Fibroblast of peridontal ligament (primary cell): ENCODE measurements around the gene PPP3R1.

Source experiments
- DNase-seq: peaks from one replicate; pipeline ENCODE4 v3.0.0-alpha.2; 2010; ENCODE audit errors: extremely low read depth

The PPP3R1 gene

DNA sequence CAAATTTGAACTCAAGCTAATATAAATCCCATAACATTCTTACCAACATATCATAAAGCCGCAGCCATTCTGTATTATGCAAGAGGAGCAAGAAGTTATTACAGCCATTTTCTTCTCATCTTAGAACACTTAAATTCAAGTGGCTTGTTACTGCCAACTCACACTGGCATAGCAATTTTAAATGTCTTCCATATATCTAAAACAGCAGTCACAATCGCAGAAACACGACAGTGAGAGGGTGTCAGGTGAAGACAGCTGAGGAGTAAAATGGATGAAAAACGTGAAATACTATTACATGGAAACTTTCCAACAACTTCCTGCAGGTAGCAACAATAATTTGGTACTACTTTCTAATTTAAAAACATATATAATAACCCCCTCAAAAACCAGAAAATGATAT is 17.9 kb downstream of the PPP3R1 start:
- no peak for DNase-seq

GRCh38 chr2:68231061-68231372 is 21.3 kb downstream of the PPP3R1 start:
- no peak for DNase-seq

DNA sequence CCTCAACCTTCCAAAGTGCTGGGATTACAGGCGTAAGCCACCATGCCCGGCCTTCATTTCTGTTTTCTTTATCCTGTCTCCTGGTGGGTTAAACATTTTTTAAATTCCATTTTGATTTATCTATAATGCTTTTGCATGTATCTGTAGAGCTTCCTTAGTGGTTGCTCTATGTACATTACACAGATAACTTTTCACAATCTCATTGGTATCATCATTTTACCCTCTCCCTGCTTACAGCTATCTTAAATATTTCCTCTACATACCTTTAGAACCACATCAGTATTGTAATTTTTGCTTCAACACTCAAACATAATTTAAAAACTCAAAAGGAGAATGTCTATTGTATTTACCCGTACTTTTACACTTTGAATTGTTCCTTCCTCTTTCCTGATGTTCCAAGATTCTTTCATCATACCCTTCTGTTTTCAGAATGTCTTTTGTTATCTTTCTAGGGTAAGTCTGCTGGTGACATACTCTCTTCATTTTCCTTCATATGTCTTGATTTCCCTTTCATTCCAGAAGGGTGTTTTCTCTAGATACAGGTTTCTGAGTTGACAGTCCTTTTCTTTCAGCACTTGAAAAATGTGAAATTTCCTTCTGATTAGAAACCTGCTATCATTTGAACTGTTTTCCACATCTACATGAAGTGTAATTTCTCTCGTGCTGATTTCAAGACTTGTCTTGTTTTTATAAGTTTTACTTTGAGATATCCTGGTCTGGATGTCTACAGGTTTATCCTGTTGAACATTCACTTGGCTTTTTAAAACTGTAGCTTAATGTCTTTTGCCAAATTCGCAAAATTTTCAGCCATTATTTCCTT is 21.9 kb downstream of the PPP3R1 start:
- DNase-seq = no peak

DNA sequence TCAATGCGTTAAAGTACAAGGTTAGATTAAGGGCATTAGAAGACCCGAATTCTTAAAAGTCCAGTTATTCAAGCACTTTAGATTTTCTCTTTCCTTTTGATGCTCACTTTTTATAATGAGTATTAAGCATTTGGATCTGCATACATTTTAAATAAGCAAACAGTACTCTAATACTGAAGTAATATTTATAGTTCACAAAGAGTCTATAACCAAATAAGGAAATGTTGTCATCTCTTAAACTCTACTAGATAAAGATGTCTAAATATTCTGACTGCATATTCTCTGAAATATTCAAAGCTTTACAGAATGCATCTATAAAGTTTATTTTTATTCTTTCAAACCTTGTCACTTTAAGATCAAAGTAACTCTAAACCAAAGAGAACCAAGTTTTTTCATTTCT is 25.5 kb downstream of the PPP3R1 start:
- DNase-seq = no peak

GRCh38 chr2:68225119-68225632 is 27.2 kb downstream of the PPP3R1 start:
- no peak for DNase-seq

DNA sequence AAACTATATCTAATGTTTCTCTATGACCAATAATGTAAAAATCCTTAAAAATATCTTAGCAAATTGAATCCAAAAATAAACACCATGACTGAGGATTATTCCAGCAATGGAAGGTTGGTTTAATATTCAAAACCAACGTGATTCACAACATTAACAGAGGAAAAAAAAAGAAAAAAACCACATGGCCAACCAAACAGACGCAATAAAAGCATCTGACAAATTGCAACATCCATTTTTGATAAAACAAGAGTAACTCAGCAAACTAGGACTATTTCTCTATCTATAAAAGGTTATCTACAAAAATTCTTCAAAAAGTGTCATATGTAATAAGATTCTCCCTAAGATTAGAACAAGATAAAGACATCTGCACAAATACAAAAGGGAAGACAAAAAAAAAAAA is 28.9 kb downstream of the PPP3R1 start:
- peak; percentile 40 for DNase-seq

GRCh38 chr2:68222287-68222686 is 30.0 kb downstream of the PPP3R1 start:
- DNase-seq = no peak

DNA sequence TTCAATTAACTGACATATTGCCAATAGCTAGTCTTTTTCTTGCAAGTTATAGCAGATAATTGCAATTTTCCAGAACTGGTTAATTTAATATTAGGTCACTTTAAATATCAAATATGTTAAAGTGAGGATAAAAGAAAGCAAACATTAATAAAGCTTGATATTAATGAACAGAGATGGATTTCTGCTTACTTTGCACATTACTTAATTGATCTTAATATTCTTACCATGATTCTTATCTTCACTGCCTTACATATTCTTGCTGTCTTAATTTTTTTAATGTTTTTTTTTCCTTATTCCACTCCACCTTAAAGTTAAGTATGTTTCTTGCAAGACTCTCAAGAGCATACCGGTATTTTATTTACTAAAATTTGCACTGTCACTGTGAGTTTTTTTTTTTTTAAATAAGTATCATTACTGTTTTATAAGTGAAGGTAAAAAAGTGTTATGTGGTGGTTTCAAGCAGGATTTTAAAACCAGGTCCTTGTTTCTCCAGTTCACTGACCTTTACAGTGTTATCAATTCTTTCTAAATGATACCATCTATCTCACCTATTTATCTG is 33.9 kb downstream of the PPP3R1 start:
- no peak for DNase-seq

DNA sequence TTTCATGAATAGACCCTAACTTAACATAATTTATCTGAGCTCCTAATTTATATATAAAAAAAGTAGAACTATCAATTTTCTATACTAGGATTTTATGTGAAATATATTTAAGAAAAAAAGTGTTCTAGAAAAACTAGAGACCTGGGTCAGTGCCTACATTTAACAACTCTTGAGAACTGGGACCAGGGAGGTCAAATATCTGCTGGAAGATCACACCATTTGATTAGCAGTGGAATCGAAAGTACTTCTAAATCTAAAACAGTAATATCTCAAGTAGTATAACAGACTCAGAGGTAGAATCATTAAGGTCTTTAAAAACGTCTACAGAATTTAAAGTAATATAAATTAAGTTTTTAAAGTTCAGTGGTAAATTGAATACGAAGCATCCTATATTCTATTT is 34.6 kb downstream of the PPP3R1 start:
- no peak for DNase-seq

DNA sequence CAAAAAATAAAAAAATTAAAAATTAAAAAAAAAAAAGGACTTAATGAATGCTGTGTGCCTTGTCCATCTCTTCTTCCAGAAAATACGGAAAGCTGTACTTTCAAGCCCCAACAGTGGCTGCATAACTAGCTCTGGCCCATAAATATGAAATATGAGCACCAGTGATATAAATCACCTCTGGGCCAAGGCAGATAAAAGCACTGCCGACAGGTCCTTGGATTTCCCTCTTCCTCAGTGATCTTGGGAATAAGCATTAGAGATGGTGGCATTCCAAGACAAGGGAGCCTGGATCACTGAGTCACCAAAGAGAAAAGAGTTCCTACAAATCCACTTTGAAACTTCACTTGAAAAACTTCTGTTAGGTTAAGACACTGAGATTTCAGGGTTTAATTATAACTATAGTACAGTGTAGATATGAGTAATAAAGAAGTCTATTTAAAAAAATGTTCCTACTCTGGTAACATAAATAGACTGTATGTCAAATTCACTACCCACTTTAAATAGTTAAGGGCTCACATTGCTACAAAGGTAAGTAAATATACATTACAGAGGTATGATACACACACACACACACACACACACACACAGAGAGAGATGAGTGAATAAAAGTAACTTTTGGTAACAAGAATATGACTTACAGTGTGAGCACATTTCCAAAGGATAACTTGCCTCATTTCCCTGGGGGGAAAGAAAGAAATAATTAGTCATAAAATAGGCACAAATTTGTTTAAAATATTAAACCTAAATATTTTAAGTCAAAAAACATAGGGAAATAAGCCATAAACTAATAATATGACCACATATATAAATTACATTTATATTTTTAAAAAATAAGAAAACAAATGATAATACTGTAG is 35.6 kb downstream of the PPP3R1 start:
- no peak for DNase-seq

GRCh38 chr2:68214381-68214780 is 38.0 kb downstream of the PPP3R1 start:
- DNase-seq = no peak

- no peak for DNase-seq
Measured at GRCh38 chr2:68206793-68207192, 45.5 kb downstream of the PPP3R1 start.

GRCh38 chr2:68203587-68203986 is 48.7 kb downstream of the PPP3R1 start:
- peak; percentile 14 for DNase-seq

DNA sequence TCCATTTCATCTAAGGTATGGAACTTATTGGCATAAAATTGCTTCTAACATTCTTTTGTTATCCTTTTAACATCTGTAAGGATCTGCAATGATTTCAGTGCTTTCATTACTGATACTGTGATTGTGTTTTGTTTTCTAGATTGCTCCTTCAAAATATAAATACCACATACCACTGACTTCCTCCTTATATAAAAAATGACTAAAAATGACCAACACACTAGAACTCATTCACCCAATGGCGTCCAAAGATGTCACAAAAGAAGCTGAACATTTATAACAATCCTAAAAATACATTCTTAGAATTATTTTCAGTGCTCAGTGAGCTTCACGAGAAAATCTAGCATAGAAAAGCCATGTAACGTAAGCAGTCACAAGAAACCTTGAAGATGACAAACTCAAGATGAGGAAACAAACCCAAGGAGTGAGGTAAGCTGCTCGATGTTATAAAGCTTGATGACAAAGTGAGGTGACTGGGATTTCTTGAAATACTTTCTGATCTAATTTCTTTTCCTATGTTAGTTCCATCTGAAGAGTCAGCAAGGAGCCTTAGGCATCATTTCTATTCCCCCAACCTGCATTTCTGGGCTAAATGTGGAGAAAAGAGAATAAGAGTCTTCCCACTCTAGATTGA is 52.1 kb downstream of the PPP3R1 start:
- DNase-seq = peak; percentile 8

GRCh38 chr2:68196120-68196716 is 56.1 kb downstream of the PPP3R1 start:
- peak; percentile 76 for DNase-seq

- no peak for DNase-seq
Measured at GRCh38 chr2:68195096-68195495, 57.2 kb downstream of the PPP3R1 start.

DNA sequence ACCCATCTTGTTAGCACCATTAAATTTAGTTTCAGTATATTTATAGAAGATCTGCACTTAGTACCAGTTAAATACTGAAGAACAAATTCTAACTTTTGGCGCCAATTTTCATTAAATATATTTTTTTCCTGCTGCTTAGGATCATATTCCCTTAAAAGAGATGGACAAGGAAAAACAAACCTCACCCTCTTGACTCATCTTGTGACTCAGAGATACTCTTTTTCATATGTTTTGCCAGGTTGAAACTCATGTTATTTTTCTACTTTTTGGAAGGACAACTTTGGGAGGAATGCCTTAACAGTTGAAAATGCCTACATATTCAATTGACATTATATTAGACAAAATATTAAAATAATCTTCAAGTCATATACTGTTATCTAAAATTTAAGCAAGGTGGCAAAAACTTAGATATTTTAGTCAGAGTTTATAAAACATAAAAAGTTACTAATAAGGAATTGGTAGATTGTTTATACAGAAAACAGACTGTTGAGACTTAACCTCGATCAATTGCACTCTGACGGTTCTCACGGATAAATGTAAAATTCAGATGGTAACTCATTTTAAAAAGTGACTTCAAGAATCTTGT is 58.5 kb downstream of the PPP3R1 start:
- DNase-seq = peak; percentile 70

DNA sequence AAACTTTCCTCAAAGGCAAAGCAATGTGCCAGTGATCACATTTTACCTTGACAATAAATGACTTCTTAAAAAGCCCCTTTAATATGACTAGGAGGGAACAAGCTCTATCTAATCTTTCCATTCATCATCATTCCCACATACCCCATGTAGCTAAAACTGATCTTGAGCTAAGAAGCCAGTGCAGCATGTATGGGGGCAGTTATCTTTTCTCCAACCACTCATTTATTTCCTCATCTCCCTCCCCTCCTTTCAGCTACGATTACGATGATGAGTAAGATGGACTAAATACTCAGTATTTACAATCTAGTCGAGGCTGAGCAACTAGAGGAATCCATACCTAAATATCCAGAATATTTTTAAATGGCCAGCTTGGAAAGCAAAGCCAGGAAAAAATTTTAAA is 59.2 kb downstream of the PPP3R1 start:
- DNase-seq = peak; percentile 13

DNA sequence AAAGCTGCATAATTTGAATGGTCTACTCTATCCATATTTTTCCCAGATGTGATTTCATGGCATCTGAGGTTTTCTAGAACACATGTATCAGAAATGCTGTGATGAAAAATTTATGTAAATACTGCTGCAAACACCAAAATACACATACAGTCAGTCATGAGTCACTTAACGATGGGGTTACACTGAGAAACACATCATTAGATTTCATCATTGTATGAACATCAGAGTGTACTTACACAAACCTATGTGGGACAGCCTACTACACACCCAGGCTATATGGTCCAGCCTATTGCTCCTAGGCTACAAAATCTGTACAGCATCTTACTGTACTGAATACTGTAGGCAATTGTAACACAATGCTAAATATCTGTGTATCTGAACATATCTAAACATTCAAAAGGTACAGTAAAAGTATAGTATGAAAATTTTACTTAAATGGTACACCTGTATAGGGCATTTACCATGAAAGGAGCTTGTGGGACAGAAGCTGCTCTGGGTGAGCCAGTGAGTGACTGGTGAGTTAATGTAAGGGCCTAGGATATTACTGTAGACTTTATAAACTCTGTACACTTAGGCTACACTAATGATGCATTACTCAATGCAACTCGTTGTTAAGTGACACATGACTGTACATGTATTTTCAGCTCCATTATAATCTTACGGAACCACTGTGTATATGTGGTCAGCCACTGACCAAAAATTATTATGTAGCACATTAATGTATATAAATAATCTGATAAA is 61.2 kb downstream of the PPP3R1 start:
- peak; percentile 93 for DNase-seq

DNA sequence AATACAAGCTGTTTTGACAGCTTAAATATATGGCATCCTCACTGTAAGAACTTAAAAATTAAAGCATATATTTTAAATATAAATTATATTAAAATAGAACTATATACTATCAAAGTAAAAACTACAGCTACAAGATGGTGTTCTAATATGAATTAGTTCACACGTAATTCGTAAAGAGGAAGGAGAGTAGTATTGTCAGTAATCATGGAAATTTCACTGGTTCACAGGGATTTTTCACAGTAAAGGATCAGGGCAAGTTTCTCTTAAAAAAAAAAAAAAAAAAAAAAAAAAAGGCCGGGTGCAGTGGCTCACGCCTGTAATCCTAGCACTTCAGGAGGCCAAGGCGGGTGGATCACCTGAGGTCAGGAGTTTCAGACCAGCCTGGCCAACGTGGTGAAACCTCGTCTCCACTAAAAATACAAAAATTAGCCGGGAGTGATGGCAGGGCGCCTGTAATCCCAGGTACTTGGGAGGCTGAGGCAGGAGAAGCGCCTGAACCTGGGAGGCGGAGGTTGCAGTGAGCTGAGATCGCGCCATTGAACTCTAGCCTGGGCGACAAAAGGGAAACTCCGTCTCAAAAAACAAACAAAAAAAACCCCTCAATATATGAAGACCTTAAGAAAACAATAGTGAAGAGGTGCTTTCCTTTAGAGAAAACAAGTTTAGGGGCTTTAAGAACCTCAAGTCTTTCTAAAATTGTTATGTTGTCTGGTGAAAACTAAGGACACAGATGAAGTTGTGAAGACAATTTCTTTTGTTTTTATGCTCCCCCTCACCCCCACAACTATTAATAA is 62.1 kb downstream of the PPP3R1 start:
- no peak for DNase-seq
